IMR-90 (cell line): Measurements from ENCODE around the gene KIF16B. TPM values are rescaled to one million over a fixed set of nuclear protein-coding genes. Genes with fewer than 3 reads are reported as not detected.

Experiments
- ATAC-seq: fragments of 200-7000 bp; cut with Tn5 transposase; 2 replicates; pipeline ENCODE4 v1.9.1; 2020; ENCODE audit warnings: low read depth, mild to moderate bottlenecking, moderate library complexity
- BruUV-seq: library from RNA; stranded (reverse); fragments of 400-500 nt; replicated peaks from 2 replicates; lab custom pipeline; 2021; lab: Mats Ljungman, UMichigan
- CTCF ChIA-PET: fragments of 300-600 bp; formaldehyde crosslinking; extraction: SDS; loops from one replicate; lab custom pipeline; 2021; ENCODE audit warnings: antibody characterized with exemption; lab: Yijun Ruan, JAX
- POLR2A ChIA-PET: fragments of 300-600 bp; sonication (Branson Sonifier 250); formaldehyde crosslinking; loops from one replicate; lab custom pipeline; 2022; ENCODE audit warnings: antibody characterized with exemption; ENCODE audit not compliant: unreplicated experiment; lab: Charles Lee
- DNase-seq: peaks from one replicate; pipeline ENCODE4 v3.0.0; 2013
- H2AFZ ChIP-seq: replicated peaks from 2 replicates; pipeline ENCODE3; 2013; ENCODE audit warnings: low read length, mild to moderate bottlenecking; ENCODE audit not compliant: poor library complexity
- H2AK5ac ChIP-seq: 2 replicates; pipeline ENCODE4 v1.6.1; 2013; ENCODE audit warnings: low read depth, low read length, inconsistent platforms
- H2AK9ac ChIP-seq: replicated peaks from 2 replicates; pipeline ENCODE3; 2013; ENCODE audit warnings: mild to moderate bottlenecking, low read depth, low read length, moderate library complexity; ENCODE audit not compliant: poor library complexity
- H2BK120ac ChIP-seq: 2 replicates; pipeline ENCODE4 v1.6.1; 2013; ENCODE audit warnings: low read depth, low read length, inconsistent platforms
- H2BK15ac ChIP-seq: 3 replicates; pipeline ENCODE4 v1.6.1; 2013; ENCODE audit warnings: low read depth, low read length, inconsistent platforms
- H2BK20ac ChIP-seq: 2 replicates; pipeline ENCODE4 v1.6.1; 2013; ENCODE audit warnings: low read depth, mild to moderate bottlenecking, inconsistent platforms, low read length, moderate library complexity
- H2BK5ac ChIP-seq: 2 replicates; pipeline ENCODE4 v1.6.1; 2013; ENCODE audit warnings: mild to moderate bottlenecking, low read depth, low read length, inconsistent platforms; ENCODE audit not compliant: poor library complexity, severe bottlenecking
- H3K14ac ChIP-seq: replicated peaks from 2 replicates; pipeline ENCODE4 v1.6.1; 2013; ENCODE audit warnings: low read depth, low read length, inconsistent platforms
- H3K18ac ChIP-seq: 2 replicates; pipeline ENCODE4 v1.6.1; 2013; ENCODE audit warnings: low read depth, low read length, control low read depth
- H3K23ac ChIP-seq: 2 replicates; pipeline ENCODE4 v1.6.1; 2013; ENCODE audit warnings: low read depth, low read length, inconsistent platforms
- H3K27ac ChIP-seq: 2 replicates; pipeline ENCODE4 v1.5.1; 2013; ENCODE audit warnings: mild to moderate bottlenecking, control low read depth, low read length; ENCODE audit not compliant: insufficient read depth
- H3K27me3 ChIP-seq: 2 replicates; pipeline ENCODE4 v1.6.1; 2013; ENCODE audit warnings: low read length; ENCODE audit not compliant: control insufficient read depth, insufficient read depth
- H3K36me3 ChIP-seq: 2 replicates; pipeline ENCODE4 v1.6.1; 2013; ENCODE audit warnings: low read length, mixed read lengths; ENCODE audit not compliant: control insufficient read depth, insufficient read depth
- H3K4ac ChIP-seq: 2 replicates; pipeline ENCODE4 v1.6.1; 2013; ENCODE audit warnings: low read depth, low read length, inconsistent platforms
- H3K4me1 ChIP-seq: 2 replicates; pipeline ENCODE4 v1.6.1; 2013; ENCODE audit warnings: low read length, mixed read lengths; ENCODE audit not compliant: control insufficient read depth, insufficient read depth
- H3K4me2 ChIP-seq: 2 replicates; pipeline ENCODE4 v1.6.1; 2013; ENCODE audit warnings: low read depth, mild to moderate bottlenecking, control low read depth, low read length, moderate library complexity
- H3K4me3 ChIP-seq: 2 replicates; pipeline ENCODE4 v1.5.1; 2013; ENCODE audit warnings: low read depth, mild to moderate bottlenecking, control low read depth, low read length, moderate library complexity; ENCODE audit not compliant: insufficient read depth
- H3K56ac ChIP-seq: 2 replicates; pipeline ENCODE4 v1.6.1; 2013; ENCODE audit warnings: low read length, inconsistent platforms; ENCODE audit not compliant: insufficient read depth; ENCODE audit errors: extremely low read depth
- H3K79me1 ChIP-seq, 2 experiments: 2 replicates each; pipeline ENCODE4 v1.6.1; 2013; ENCODE audit warnings: low read length in 2 of 2, inconsistent platforms in 1 of 2, low read depth in 1 of 2
- H3K9ac ChIP-seq: 2 replicates; pipeline ENCODE4 v1.6.1; 2013; ENCODE audit warnings: low read depth, low read length, control low read depth
- H3K9me1 ChIP-seq: 2 replicates; pipeline ENCODE4 v1.6.1; 2013; ENCODE audit warnings: low read length, inconsistent platforms; ENCODE audit not compliant: insufficient read depth
- H3K9me3 ChIP-seq: 2 replicates; pipeline ENCODE4 v1.6.1; 2013; ENCODE audit warnings: low read length; ENCODE audit not compliant: control insufficient read depth, insufficient read depth
- H4K20me1 ChIP-seq: 2 replicates; pipeline ENCODE4 v1.6.1; 2013; ENCODE audit warnings: low read length, inconsistent platforms; ENCODE audit not compliant: insufficient read depth
- H4K5ac ChIP-seq: 2 replicates; pipeline ENCODE4 v1.6.1; 2013; ENCODE audit warnings: mild to moderate bottlenecking, low read depth, low read length, control low read depth
- H4K8ac ChIP-seq, 2 experiments: 2 replicates each; pipeline ENCODE4 v1.6.1; 2013; ENCODE audit warnings: low read depth in 2 of 2, low read length in 2 of 2, control low read depth in 1 of 2, inconsistent platforms in 1 of 2
- H4K91ac ChIP-seq: 2 replicates; pipeline ENCODE4 v1.6.1; 2013; ENCODE audit warnings: low read depth, low read length, inconsistent platforms; ENCODE audit not compliant: insufficient read depth
- BHLHE40 ChIP-seq: fragments of 150-350 bp; IDR thresholded peaks from 2 replicates; pipeline ENCODE4 v1.6.1; 2016; ENCODE audit warnings: mild to moderate bottlenecking, low read depth, low read length
- CEBPB ChIP-seq: IDR thresholded peaks from 2 replicates; pipeline ENCODE4 v1.6.1; 2012; ENCODE audit warnings: low read depth, low read length, improper control_type of control experiment
- CHD1 ChIP-seq: IDR thresholded peaks from 2 replicates; pipeline ENCODE4 v1.6.1; 2012; ENCODE audit warnings: low read depth, low read length, improper control_type of control experiment
- MAFK ChIP-seq: IDR thresholded peaks from 2 replicates; pipeline ENCODE4 v1.6.1; 2012; ENCODE audit warnings: low read depth, low read length, improper control_type of control experiment
- MAZ ChIP-seq: IDR thresholded peaks from 2 replicates; pipeline ENCODE4 v1.6.1; 2012; ENCODE audit warnings: low read depth, mild to moderate bottlenecking, low read length, improper control_type of control experiment, moderate library complexity, borderline replicate concordance
- MXI1 ChIP-seq: IDR thresholded peaks from 2 replicates; pipeline ENCODE4 v1.6.1; 2012; ENCODE audit warnings: low read depth, mild to moderate bottlenecking, low read length, moderate library complexity, borderline replicate concordance
- NFE2L2 ChIP-seq: fragments of 150-350 bp; IDR thresholded peaks from 2 replicates; pipeline ENCODE4 v1.6.1; 2016; ENCODE audit warnings: low read depth, mild to moderate bottlenecking, low read length
- POLR2A ChIP-seq: IDR thresholded peaks from 2 replicates; pipeline ENCODE4 v1.6.1; 2012; ENCODE audit warnings: mild to moderate bottlenecking, low read depth, low read length
- RAD21 ChIP-seq: IDR thresholded peaks from 2 replicates; pipeline ENCODE4 v1.6.1; 2012; ENCODE audit warnings: low read length, improper control_type of control experiment
- RCOR1 ChIP-seq: IDR thresholded peaks from 2 replicates; pipeline ENCODE4 v1.6.1; 2012; ENCODE audit warnings: mild to moderate bottlenecking, low read length, improper control_type of control experiment; ENCODE audit not compliant: insufficient replicate concordance
- RFX5 ChIP-seq: IDR thresholded peaks from 2 replicates; pipeline ENCODE4 v1.8.0; 2012; ENCODE audit warnings: low read depth, mild to moderate bottlenecking, low read length, moderate library complexity
- WGBS, 2 experiments: methylation state at CpG; one replicate each; pipeline versions ENCODE4 v1.1.5 to v1.1.7; 2013; ENCODE audit warnings: missing lambda C conversion rate in 2 of 2; ENCODE audit not compliant: insufficient read length in 1 of 2; ENCODE audit errors: extremely low coverage in 2 of 2; 5-methylcytosine and 5-hydroxymethylcytosine counted together
- dilution Hi-C: fragments of 300-500 bp; cut with HindIII; formaldehyde crosslinking; loops from one replicate; pipeline ENCODE4 v1.14.3; 2018; ENCODE audit warnings: low sequenced_read_pairs; ENCODE audit not compliant: unreplicated experiment
- in situ Hi-C: fragments of 300-500 bp; cut with MboI; formaldehyde crosslinking; loops from 3 replicates; pipeline ENCODE4 v1.14.3; 2019; ENCODE audit warnings: low sequenced_read_pairs, inconsistent platforms, mixed read lengths
- intact Hi-C: fragments of 100-400 bp; cut with micrococcal nuclease; formaldehyde crosslinking; loops from 2 replicates; pipeline ENCODE4 v1.10.0; 2022
- polyA plus RNA-seq, 3 experiments: library from polyadenylated mRNA; depleted of rRNA; stranded (reverse); fragments of >200 nt; gene quantifications; 2 replicates each; pipeline ENCODE4 v1.2.3, GENCODE V29; 2012; ENCODE audit warnings: low replicate concordance in 1 of 3
- total RNA-seq: library from RNA; depleted of rRNA; stranded (reverse); fragments of >200 nt; gene quantifications from 2 replicates; pipeline ENCODE4 v1.2.3, GENCODE V29; 2012

Gene KIF16B
- total and polyA plus RNA-seq, 2 of the 4 experiments (the other 2 are of a cell fraction) = 4.7 to 10.0 TPM

GRCh38 chr20:16301986-16302385 is 271.3 kb downstream of the KIF16B start:
- Histone ChIP-seq H2BK15ac (no peak overlapping the region), H3K23ac (no peak overlapping the region), H2BK5ac (no peak overlapping the region), H3K4me3 (no peak overlapping the region), H4K5ac (no peak overlapping the region), H3K36me3 (no peaks in the 10 kb centered on the region), H3K14ac (no peak overlapping the region), H3K18ac (no peak overlapping the region), H2AFZ (no peak overlapping the region), H4K20me1 (no peaks in the 10 kb centered on the region), H3K9ac (no peak overlapping the region), H3K4me1 (peaks cover 3% of the 10 kb centered on the region; the same call in 1 of the 2 replicates), H3K9me3 (peaks cover 3% of the 10 kb centered on the region; the same call in 1 of the 2 replicates), H3K27ac (no peak overlapping the region), H4K91ac (no peak overlapping the region), H2AK5ac (no peak overlapping the region), H2AK9ac (no peak overlapping the region), H4K8ac (no peak overlapping the region), H3K9me1 (no peaks in the 10 kb centered on the region), H3K79me1 (no peaks in the 10 kb centered on the region), H3K56ac (no peak overlapping the region), H3K4ac (no peak overlapping the region), H3K4me2 (no peak overlapping the region), H3K27me3 (no peaks in the 10 kb centered on the region), H2BK20ac (no peak overlapping the region), H2BK120ac (no peak overlapping the region)
- in situ Hi-C loops = no loop called here
- dilution Hi-C loops = no loop called here
- no CpG with 5 or more reads among the region's 1 CpG for WGBS, 2 experiments
- POLR2A ChIA-PET = no interaction called here
- BruUV-seq = no TSS peak
- ATAC-seq = no peak; the same call in none of the 2 replicates
- CTCF ChIA-PET = no interaction called here
- DNase-seq = peak; percentile 57
- TF ChIP-seq MAZ = no peak
- TF ChIP-seq CEBPB = no peak
- no peak for TF ChIP-seq RCOR1
- TF ChIP-seq MXI1 = no peak
- TF ChIP-seq NFE2L2 = no peak
- no peak for TF ChIP-seq CHD1
- no peak for TF ChIP-seq POLR2A
- no peak for TF ChIP-seq RFX5
- TF ChIP-seq BHLHE40 = no peak
- no peak for TF ChIP-seq MAFK
- TF ChIP-seq RAD21 = no peak
- intact Hi-C loops = no loop called here
